Thoracic aorta (tissue), 2 donors: Measurements from ENCODE around the gene TBL1X. TPM values are rescaled to one million over a fixed set of nuclear protein-coding genes. Genes with fewer than 3 reads are reported as not detected.

Experiments
- ATAC-seq: fragments of 150-250 bp; one replicate; pipeline ENCODE4 v1.8.0; 2017; ENCODE audit warnings: low read depth; ENCODE audit not compliant: insufficient number of reproducible peaks, low FRiP score
- DNase-seq: peaks from one replicate; pipeline ENCODE4 v3.0.0-alpha.2; 2020; ENCODE audit warnings: low spot score
- H3K27ac ChIP-seq, 2 donors: fragments of 200-600 bp; sonication (generic); 1 replicate in 1 of 2; 2 replicates in 1 of 2; pipeline ENCODE4 v1.5.1; 2016; ENCODE audit warnings: mild to moderate bottlenecking in 2 of 2, moderate library complexity in 2 of 2
- H3K27me3 ChIP-seq: fragments of 200-600 bp; sonication (generic); replicated peaks from 2 replicates; pipeline ENCODE4 v1.6.0; 2016; ENCODE audit warnings: mild to moderate bottlenecking; ENCODE audit not compliant: insufficient read depth
- H3K36me3 ChIP-seq: fragments of 200-600 bp; sonication (generic); one replicate; pipeline ENCODE4 v1.5.1; 2016
- H3K4me1 ChIP-seq, 2 donors: fragments of 200-600 bp; sonication (generic); 1 replicate in 1 of 2; 2 replicates in 1 of 2; pipeline versions ENCODE4 v1.5.1 to v1.6.0; 2016; ENCODE audit warnings: low read depth in 2 of 2, mild to moderate bottlenecking in 1 of 2; ENCODE audit not compliant: control insufficient read depth in 1 of 2
- H3K4me3 ChIP-seq: fragments of 200-600 bp; sonication (generic); 2 replicates; pipeline ENCODE4 v1.5.1; 2016; ENCODE audit warnings: mild to moderate bottlenecking
- H3K9me3 ChIP-seq: fragments of 200-600 bp; sonication (generic); 2 replicates; pipeline ENCODE4 v1.5.1; 2016
- total RNA-seq, 2 donors: library from RNA; depleted of rRNA; stranded (reverse); fragments of >200 nt; gene quantifications; one replicate each; pipeline versions ENCODE4 v1.1.0 to v1.2.3, GENCODE V29; 2016
- TF ChIP-seq, protein P1 (sequence below): fragments of 200-600 bp; sonication (generic); IDR thresholded peaks from one replicate; pipeline ENCODE4 v1.5.1; 2019; ENCODE audit warnings: antibody characterized with exemption

TBL1X gene
- total RNA-seq, 2 donors from 2014 or later = 37.9 to 39.7 TPM

DNA sequence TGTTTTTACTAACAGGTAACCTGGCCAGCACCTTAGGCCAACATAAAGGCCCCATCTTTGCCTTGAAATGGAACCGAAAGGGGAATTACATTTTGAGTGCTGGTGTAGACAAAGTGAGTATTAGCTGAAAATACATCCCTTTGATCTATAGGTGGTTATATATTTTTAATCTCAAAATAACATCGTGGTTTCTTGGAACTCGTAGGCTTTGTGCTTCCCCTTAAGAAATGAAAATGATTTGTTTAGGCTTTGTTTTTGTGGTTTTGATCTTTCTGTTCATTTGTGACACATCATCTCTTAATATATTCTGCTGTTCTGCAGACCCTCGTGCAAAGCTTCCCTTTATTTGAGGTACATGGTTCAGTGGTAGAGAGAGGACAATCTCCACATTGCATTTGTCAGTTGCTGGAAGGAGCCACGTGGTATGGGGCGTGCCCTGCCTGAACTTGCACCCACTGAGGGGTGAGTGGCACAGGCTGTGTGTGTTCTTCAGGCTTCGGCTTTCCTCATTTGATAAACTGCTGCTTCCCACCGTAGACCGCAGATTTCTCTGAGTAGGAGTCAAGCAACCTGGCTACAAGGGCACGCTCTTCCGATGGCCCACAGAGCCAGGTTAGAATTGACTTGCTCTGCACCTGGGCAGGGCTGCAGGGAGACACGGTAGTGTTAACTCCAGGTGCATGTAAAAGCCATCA lies 228.6 kb downstream of the TBL1X start:
- H3K4me3 ChIP-seq = no peak overlapping the region
- peaks cover 15% of the 10 kb centered on the region for H3K36me3 ChIP-seq
- no peaks in the 10 kb centered on the region for H3K9me3 ChIP-seq
- H3K27me3 ChIP-seq = no peaks in the 10 kb centered on the region
- H3K27ac ChIP-seq = no peak overlapping the region
- ATAC-seq (no peak), DNase-seq (no peak)
- no peaks in the 10 kb centered on the region for H3K4me1 ChIP-seq
- TF ChIP-seq, protein P1, sequence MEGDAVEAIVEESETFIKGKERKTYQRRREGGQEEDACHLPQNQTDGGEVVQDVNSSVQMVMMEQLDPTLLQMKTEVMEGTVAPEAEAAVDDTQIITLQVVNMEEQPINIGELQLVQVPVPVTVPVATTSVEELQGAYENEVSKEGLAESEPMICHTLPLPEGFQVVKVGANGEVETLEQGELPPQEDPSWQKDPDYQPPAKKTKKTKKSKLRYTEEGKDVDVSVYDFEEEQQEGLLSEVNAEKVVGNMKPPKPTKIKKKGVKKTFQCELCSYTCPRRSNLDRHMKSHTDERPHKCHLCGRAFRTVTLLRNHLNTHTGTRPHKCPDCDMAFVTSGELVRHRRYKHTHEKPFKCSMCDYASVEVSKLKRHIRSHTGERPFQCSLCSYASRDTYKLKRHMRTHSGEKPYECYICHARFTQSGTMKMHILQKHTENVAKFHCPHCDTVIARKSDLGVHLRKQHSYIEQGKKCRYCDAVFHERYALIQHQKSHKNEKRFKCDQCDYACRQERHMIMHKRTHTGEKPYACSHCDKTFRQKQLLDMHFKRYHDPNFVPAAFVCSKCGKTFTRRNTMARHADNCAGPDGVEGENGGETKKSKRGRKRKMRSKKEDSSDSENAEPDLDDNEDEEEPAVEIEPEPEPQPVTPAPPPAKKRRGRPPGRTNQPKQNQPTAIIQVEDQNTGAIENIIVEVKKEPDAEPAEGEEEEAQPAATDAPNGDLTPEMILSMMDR = no peak

DNA sequence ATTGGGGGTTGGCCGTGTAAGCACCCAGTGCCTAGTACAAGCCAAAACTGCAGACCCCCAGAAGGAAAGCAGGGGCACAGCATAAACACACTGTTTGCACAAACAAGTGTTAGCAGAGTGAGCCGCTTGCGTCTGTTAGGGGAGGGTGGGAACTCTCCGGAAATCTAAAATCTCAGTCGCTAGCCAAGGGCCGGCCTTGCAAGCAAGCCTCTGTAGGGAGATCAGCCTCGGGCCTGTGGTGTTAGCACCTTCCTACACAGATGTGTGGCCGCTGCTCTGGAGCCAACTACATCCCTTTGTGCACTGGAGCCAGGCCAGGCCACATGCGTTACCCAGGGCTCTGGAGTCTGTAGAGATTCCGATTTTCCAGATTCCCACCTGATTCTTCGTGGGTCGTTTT lies 233.7 kb downstream of the TBL1X start:
- Histone ChIP-seq H3K36me3 (peaks cover 3% of the 10 kb centered on the region), H3K9me3 (no peaks in the 10 kb centered on the region), H3K4me3 (no peak overlapping the region), H3K4me1 (no peaks in the 10 kb centered on the region), H3K27me3 (no peaks in the 10 kb centered on the region), H3K27ac (no peak overlapping the region)
- TF ChIP-seq, protein P1 = no peak
- DNase-seq (no peak), ATAC-seq (no peak)

DNA sequence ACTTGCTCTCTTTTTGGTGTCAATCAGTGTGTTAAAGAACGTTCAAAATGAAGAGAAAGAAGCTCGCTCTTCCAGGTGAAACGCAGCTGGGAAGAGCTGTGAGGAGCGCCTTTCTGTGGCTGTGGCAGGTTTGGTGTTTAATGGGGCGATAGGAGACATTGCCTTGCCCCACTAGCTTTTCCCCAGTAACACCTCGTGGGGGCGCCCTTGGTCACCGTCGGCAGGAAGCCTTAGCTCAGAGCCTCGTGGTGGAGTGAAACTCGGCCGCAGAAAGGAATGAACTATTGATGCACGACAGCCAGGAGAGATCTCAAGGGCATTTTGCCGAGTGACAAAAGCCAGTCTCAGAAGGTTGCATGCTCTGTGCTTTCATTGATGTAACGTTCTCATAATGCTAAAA lies 235.7 kb downstream of the TBL1X start:
- H3K27ac ChIP-seq = no peak overlapping the region
- H3K4me3 ChIP-seq = no peak overlapping the region
- DNase-seq = no peak
- TF ChIP-seq, protein P1 = no peak
- no peak for ATAC-seq
- H3K9me3 ChIP-seq = no peaks in the 10 kb centered on the region
- H3K4me1 ChIP-seq = no peaks in the 10 kb centered on the region
- H3K36me3 ChIP-seq = peaks cover 3% of the 10 kb centered on the region
- H3K27me3 ChIP-seq = no peaks in the 10 kb centered on the region

DNA sequence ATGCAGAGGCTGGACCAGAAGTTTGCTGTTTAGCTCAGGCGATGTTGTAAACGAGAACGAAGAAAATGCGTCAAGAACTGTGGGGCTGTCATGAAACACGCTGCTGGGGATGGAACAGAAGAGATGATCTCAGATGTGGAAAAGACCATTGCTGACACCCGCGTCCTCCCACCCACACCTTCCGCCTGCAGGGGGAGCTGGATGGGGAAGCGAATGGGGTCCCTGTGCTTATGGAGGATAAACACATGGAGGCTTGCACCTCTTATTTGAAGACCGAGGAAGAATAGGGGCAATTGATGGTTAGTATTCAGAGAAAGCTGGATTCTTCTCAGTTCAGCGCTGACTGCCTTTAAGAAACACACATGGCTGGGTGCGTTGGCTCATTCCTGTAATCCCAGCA lies 236.9 kb downstream of the TBL1X start:
- Histone ChIP-seq H3K27me3 (no peaks in the 10 kb centered on the region), H3K4me3 (no peak overlapping the region), H3K27ac (no peak overlapping the region), H3K9me3 (no peaks in the 10 kb centered on the region), H3K4me1 (no peaks in the 10 kb centered on the region), H3K36me3 (peaks cover 3% of the 10 kb centered on the region)
- no peak for ATAC-seq
- no peak for DNase-seq
- TF ChIP-seq, protein P1 = no peak

DNA sequence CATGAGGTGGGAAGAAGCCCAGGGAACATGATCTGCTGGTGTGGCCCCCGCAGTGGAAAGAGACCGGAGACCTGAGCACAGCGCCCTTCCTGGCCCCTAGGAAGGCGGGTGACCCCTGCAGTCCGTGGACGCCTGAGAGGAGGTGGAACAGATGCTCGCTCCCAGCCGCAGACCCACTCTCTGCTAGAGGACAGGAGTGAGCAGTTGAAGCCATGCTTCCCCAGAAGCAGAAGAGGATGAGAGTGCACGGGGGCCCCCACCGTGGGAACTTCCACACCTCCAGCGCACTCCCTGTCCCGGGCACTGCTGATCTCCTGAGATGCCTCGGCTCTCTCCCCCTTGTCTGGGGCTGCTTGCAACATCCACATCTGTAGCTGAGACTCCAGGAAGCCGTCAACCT lies 238.5 kb downstream of the TBL1X start:
- H3K4me1 ChIP-seq = peaks cover 0 to 4% of the 10 kb centered on the region in 2 donors
- DNase-seq (no peak), ATAC-seq (no peak)
- H3K27ac ChIP-seq = no peak overlapping the region
- no peaks in the 10 kb centered on the region for H3K27me3 ChIP-seq
- H3K4me3 ChIP-seq = no peak overlapping the region
- H3K9me3 ChIP-seq = no peaks in the 10 kb centered on the region
- TF ChIP-seq, protein P1 = no peak
- H3K36me3 ChIP-seq = peaks cover 3% of the 10 kb centered on the region
